ENCODE data around the gene BTF3. TPM values are rescaled to one million over a fixed set of nuclear protein-coding genes. Genes with fewer than 3 reads are reported as not detected.

Gene BTF3
- total and polyA plus RNA-seq, 5 donors: 380 to 530 (median 431) TPM

DNA sequence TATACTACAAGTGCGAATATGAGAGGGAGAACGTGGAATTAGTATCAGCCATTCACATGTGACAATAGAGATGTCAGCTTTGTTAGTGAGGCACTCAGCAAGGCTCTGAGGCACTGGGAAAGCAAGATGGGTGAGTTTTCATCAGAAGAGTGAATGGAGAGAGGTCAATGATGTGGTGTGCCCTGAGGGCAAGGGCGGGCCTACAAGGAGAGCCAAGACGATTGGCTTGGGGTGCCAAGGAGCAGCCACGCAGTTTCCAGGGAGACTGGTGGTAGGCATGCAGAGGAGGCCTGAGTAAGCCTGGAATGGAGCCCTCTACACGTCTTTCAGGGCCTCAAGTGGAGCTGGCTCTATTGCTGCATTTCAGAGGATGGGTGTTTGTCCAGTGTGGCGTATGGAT lies 24.7 kb downstream of the BTF3 start:
- Histone ChIP-seq H3K4me1 (ENCODE audit: control insufficient read depth, insufficient read depth, low read length) (peaks cover 3% of the 10 kb centered on the region), H3K9me3 (ENCODE audit: control insufficient read depth, low read length) (no peaks in the 10 kb centered on the region), H3K27ac (ENCODE audit: low read length) (no peak overlapping the region), H3K4me3 (ENCODE audit: low read length) (no peak overlapping the region), H3K27me3 (ENCODE audit: control insufficient read depth, insufficient read depth) (no peaks in the 10 kb centered on the region)
- ATAC-seq: no peak
- intact Hi-C loops (cut with DNase I): no loop called here
- no peak for DNase-seq
- 90% methylated on average over 7 of the region's 7 CpGs for WGBS

GRCh38 chr5:73523861-73524260 lies 25.6 kb downstream of the BTF3 start:
- intact Hi-C loops (cut with DNase I): no loop called here
- no peak overlapping the region for H3K27ac ChIP-seq (ENCODE audit: low read length)
- H3K4me1 ChIP-seq (ENCODE audit: control insufficient read depth, insufficient read depth, low read length): peaks cover 3% of the 10 kb centered on the region
- WGBS: 81% methylated on average over 1 of the region's 1 CpG
- H3K9me3 ChIP-seq (ENCODE audit: control insufficient read depth, low read length): no peaks in the 10 kb centered on the region
- no peak for DNase-seq
- no peak for ATAC-seq
- no peak overlapping the region for H3K4me3 ChIP-seq (ENCODE audit: low read length)
- H3K27me3 ChIP-seq (ENCODE audit: control insufficient read depth, insufficient read depth): no peaks in the 10 kb centered on the region

GRCh38 chr5:73525606-73526203 lies 27.5 kb downstream of the BTF3 start:
- intact Hi-C loops (cut with DNase I): no loop called here
- ATAC-seq: no peak
- H3K4me3 ChIP-seq (ENCODE audit: low read length): no peak overlapping the region

GRCh38 chr5:73528248-73528647 lies 30.0 kb downstream of the BTF3 start:
- peak in 1 of 2 donors; percentile 26 for ATAC-seq
- no peak overlapping the region for H3K4me3 ChIP-seq (ENCODE audit: low read length)

More at GRCh38 chr5:73525606-73526203, 27.5 kb downstream of the BTF3 start:
- Histone ChIP-seq H3K9me3 (ENCODE audit: control insufficient read depth, low read length) (no peaks in the 10 kb centered on the region), H3K4me1 (ENCODE audit: control insufficient read depth, insufficient read depth, low read length) (peaks cover 4% of the 10 kb centered on the region), H3K27me3 (ENCODE audit: control insufficient read depth, insufficient read depth) (no peaks in the 10 kb centered on the region), H3K27ac (ENCODE audit: low read length) (no peak overlapping the region)
- DNase-seq: no peak
- WGBS: 60% methylated on average over 3 of the region's 3 CpGs

GRCh38 chr5:73529081-73529480 lies 30.8 kb downstream of the BTF3 start:
- H3K27me3 ChIP-seq (ENCODE audit: control insufficient read depth, insufficient read depth): no peaks in the 10 kb centered on the region
- no peak for ATAC-seq
- no peak overlapping the region for H3K4me3 ChIP-seq (ENCODE audit: low read length)
- 79% methylated on average over 1 of the region's 1 CpG for WGBS
- H3K4me1 ChIP-seq (ENCODE audit: control insufficient read depth, insufficient read depth, low read length): peaks cover 4% of the 10 kb centered on the region
- intact Hi-C loops (cut with DNase I): no loop called here
- no peak overlapping the region for H3K27ac ChIP-seq (ENCODE audit: low read length)
- DNase-seq: no peak
- no peaks in the 10 kb centered on the region for H3K9me3 ChIP-seq (ENCODE audit: control insufficient read depth, low read length)

More at GRCh38 chr5:73528248-73528647, 30.0 kb downstream of the BTF3 start:
- DNase-seq: no peak
- no peak overlapping the region for H3K27ac ChIP-seq (ENCODE audit: low read length)
- intact Hi-C loops (cut with DNase I): no loop called here
- peaks cover 4% of the 10 kb centered on the region for H3K4me1 ChIP-seq (ENCODE audit: control insufficient read depth, insufficient read depth, low read length)
- no peaks in the 10 kb centered on the region for H3K9me3 ChIP-seq (ENCODE audit: control insufficient read depth, low read length)
- H3K27me3 ChIP-seq (ENCODE audit: control insufficient read depth, insufficient read depth): no peaks in the 10 kb centered on the region
- 28% methylated on average over 3 of the region's 3 CpGs for WGBS

DNA sequence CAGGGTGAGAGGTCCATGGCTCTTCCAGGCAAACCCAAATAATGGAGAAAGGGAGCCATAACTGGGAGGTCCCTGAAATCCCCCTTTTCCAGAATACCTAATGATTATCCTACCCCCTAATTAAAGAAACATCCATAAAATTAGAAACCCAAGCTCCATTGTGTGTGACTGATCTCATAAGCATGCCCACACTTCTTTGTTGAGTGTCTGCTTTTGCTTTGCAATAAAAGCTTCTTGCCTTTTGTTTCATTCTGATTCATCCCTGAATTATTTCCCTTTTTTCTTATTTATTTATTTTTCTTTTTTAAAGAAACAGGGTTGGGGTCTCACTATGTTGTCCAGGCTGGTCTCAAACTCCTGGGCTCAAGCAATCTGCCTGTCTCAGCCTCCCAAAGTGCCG lies 33.1 kb downstream of the BTF3 start:
- Histone ChIP-seq H3K4me1 (ENCODE audit: control insufficient read depth, insufficient read depth, low read length) (peaks cover 1% of the 10 kb centered on the region), H3K4me3 (ENCODE audit: low read length) (no peak overlapping the region), H3K27me3 (ENCODE audit: control insufficient read depth, insufficient read depth) (no peaks in the 10 kb centered on the region), H3K27ac (ENCODE audit: low read length) (no peak overlapping the region), H3K9me3 (ENCODE audit: control insufficient read depth, low read length) (no peaks in the 10 kb centered on the region)
- 76% methylated on average over 1 of the region's 1 CpG for WGBS
- intact Hi-C loops (cut with DNase I): no loop called here
- DNase-seq (no peak), ATAC-seq (no peak)

- ATAC-seq (no peak), DNase-seq (no peak)
- no peaks in the 10 kb centered on the region for H3K9me3 ChIP-seq (ENCODE audit: control insufficient read depth, low read length)
- intact Hi-C loops (cut with DNase I): no loop called here
- 82% methylated on average over 5 of the region's 5 CpGs for WGBS
- H3K27ac ChIP-seq (ENCODE audit: low read length): no peak overlapping the region
- peaks cover 1% of the 10 kb centered on the region for H3K4me1 ChIP-seq (ENCODE audit: control insufficient read depth, insufficient read depth, low read length)
- H3K27me3 ChIP-seq (ENCODE audit: control insufficient read depth, insufficient read depth): no peaks in the 10 kb centered on the region
- no peak overlapping the region for H3K4me3 ChIP-seq (ENCODE audit: low read length)
These were observed 34.0 kb downstream of the BTF3 start for GRCh38 chr5:73532195-73532594.

DNA sequence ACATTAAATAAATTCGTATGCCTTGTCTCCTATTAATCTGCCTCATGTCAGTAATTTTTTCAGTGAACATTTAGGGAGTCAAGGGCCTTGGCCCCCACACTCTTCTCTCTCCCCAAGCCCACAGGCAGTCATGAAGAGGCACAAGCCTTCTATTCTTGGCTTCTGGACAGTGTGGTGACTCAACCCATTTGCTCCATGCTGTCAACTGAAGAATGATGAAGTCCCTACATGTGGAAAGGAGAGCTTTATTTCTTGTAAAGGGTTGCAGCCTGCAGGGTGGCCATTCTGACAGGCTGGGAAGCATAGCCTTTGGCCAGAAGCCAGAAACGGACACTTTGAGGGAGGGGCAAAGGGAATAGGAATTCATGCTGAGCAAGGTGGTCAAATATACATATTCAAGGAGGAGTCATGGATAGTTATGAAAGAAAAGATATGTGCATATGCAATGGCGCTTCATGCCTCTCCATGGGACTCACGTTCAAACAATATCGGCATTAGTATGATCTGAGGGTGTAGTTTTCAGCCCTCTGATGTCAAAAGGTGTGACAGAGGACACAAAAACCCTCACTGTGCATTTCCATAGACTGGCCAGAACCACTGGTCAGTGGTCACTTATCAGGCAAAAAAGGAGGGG lies 35.9 kb downstream of the BTF3 start:
- Histone ChIP-seq H3K9me3 (ENCODE audit: control insufficient read depth, low read length) (no peaks in the 10 kb centered on the region), H3K4me1 (ENCODE audit: control insufficient read depth, insufficient read depth, low read length) (peaks cover 1% of the 10 kb centered on the region), H3K27ac (ENCODE audit: low read length) (no peak overlapping the region), H3K4me3 (ENCODE audit: low read length) (no peak overlapping the region), H3K27me3 (ENCODE audit: control insufficient read depth, insufficient read depth) (no peaks in the 10 kb centered on the region)
- ATAC-seq: no peak
- no peak for DNase-seq
- intact Hi-C loops (cut with DNase I): no loop called here
- WGBS: 76% methylated on average over 5 of the region's 5 CpGs

DNA sequence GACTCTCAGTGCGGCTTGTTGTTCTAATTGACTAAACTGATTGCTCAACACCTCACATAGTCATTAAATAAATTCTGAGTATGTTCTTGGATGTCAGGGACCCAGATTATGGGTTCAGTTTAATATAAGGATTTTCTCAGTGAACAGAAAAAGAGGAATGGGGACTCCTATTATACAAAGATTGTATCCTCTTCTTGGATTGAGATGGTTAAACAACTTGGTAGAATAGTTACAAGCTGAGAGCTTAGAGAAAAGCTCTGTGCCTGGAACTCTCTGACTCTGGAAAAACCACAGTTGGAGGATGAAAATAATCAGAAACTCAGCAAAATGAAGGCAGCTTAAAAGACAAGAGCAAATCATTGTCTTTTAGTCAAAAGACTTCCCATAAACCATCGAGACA lies 36.7 kb downstream of the BTF3 start:
- Histone ChIP-seq H3K9me3 (ENCODE audit: control insufficient read depth, low read length) (no peaks in the 10 kb centered on the region), H3K27ac (ENCODE audit: low read length) (no peak overlapping the region), H3K4me3 (ENCODE audit: low read length) (no peak overlapping the region), H3K4me1 (ENCODE audit: control insufficient read depth, insufficient read depth, low read length) (no peaks in the 10 kb centered on the region), H3K27me3 (ENCODE audit: control insufficient read depth, insufficient read depth) (no peaks in the 10 kb centered on the region)
- 94% methylated on average over 2 of the region's 2 CpGs for WGBS
- intact Hi-C loops (cut with DNase I): no loop called here
- ATAC-seq (no peak), DNase-seq (no peak)

DNA sequence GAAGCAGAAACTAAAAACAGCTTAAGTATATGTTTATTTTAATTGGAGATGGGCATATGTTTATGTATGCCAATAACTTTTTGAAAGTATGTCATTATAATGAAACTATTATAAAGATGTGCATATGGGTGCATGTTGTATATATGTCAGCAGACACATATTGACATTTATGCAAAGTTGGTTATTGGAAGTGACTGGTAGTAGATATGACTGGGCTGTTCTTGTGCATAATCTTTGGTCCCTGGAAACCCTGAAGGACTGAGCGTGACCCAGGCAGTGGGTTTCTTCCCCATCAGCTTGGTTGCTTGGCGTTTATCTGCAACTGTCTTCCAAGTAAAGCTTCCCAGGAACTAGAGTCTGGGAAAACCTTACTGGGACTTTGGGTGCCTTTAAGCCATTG lies 41.5 kb downstream of the BTF3 start:
- no peak overlapping the region for H3K27ac ChIP-seq (ENCODE audit: low read length)
- DNase-seq (no peak), ATAC-seq (no peak)
- H3K4me3 ChIP-seq (ENCODE audit: low read length): no peak overlapping the region
- H3K27me3 ChIP-seq (ENCODE audit: control insufficient read depth, insufficient read depth): no peaks in the 10 kb centered on the region
- intact Hi-C loops (cut with DNase I): no loop called here
- H3K4me1 ChIP-seq (ENCODE audit: control insufficient read depth, insufficient read depth, low read length): no peaks in the 10 kb centered on the region
- no peaks in the 10 kb centered on the region for H3K9me3 ChIP-seq (ENCODE audit: control insufficient read depth, low read length)
- 75% methylated on average over 2 of the region's 2 CpGs for WGBS

GRCh38 chr5:73540192-73540591 lies 42.0 kb downstream of the BTF3 start:
- WGBS: 53% methylated on average over 3 of the region's 3 CpGs
- intact Hi-C loops (cut with DNase I): no loop called here
- DNase-seq: no peak
- Histone ChIP-seq H3K27ac (ENCODE audit: low read length) (no peak overlapping the region), H3K9me3 (ENCODE audit: control insufficient read depth, low read length) (no peaks in the 10 kb centered on the region), H3K27me3 (ENCODE audit: control insufficient read depth, insufficient read depth) (no peaks in the 10 kb centered on the region), H3K4me1 (ENCODE audit: control insufficient read depth, insufficient read depth, low read length) (no peaks in the 10 kb centered on the region), H3K4me3 (ENCODE audit: low read length) (no peak overlapping the region)
- ATAC-seq: no peak

- intact Hi-C loops (cut with DNase I): no loop called here
- Histone ChIP-seq H3K27me3 (ENCODE audit: control insufficient read depth, insufficient read depth) (no peaks in the 10 kb centered on the region), H3K9me3 (ENCODE audit: control insufficient read depth, low read length) (no peaks in the 10 kb centered on the region), H3K27ac (ENCODE audit: low read length) (no peak overlapping the region), H3K4me3 (ENCODE audit: low read length) (no peak overlapping the region), H3K4me1 (ENCODE audit: control insufficient read depth, insufficient read depth, low read length) (no peaks in the 10 kb centered on the region)
- DNase-seq (no peak), ATAC-seq (no peak)
- 54% methylated on average over 4 of the region's 4 CpGs for WGBS
These were observed 43.8 kb downstream of the BTF3 start for GRCh38 chr5:73542020-73542419.

All from right cardiac atrium (tissue), 5 donors.